Stimulated activated CD8-positive, alpha-beta memory T cell treated with anti-CD3 and anti-CD28 coated beads, Interleukin-15, amount 100 ng/mL, for 4 hours (primary cell): ENCODE results near the gene NR6A1.

ENCODE experiments used
- DNase-seq, 2 donors: peaks; one replicate each; pipeline ENCODE4 v3.0.0-alpha.2; 2020; ENCODE audit warnings: low read depth in 2 of 2

The NR6A1 gene

DNA sequence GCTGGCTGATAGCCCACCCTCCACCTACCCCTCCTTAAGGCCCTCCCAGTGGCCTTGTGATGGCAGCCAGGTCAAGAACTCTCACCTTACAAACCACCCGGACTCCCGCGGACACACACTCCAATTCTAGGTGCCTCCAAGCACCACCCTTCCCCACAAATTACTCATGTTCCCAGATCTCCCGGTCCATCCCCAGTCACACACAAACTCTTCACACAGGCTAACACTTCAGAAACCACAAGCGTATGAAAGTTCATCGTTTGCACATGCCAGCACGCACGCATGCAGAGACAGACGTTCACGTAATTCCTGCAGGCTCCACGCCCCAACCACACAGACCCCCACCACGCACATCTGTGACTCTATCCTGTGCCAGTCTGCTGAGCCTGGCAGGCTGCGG lies 281.9 kb downstream of the NR6A1 start:
- DNase-seq = no peak

- DNase-seq = no peak
Observed at GRCh38 chr9:124488641-124489210, 282.4 kb downstream of the NR6A1 start.

GRCh38 chr9:124487260-124488182 lies 283.6 kb downstream of the NR6A1 start:
- no peak for DNase-seq

- DNase-seq = no peak
Observed at GRCh38 chr9:124486778-124487259, 284.3 kb downstream of the NR6A1 start.

DNA sequence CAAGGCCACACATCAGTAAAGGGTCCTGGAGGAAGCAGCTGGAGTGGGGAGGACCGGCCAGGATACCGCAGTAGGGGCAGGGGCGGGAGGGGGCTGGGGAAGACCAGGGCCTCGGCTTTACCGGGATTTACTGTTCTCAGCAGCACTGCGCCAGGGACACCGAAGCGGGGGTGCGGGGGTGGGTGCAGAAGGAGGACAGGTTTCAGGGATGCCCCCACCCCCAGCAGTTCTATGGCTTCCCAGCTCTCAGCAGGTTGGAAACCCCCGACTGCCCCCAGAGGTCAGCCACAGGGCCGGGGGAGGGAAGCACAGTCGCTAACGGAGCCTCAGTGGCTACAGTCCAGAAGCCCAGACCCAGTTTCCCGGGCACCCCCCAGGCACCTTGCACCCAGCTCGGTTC lies 285.2 kb downstream of the NR6A1 start:
- DNase-seq = no peak

- no peak for DNase-seq
Observed at GRCh38 chr9:124485201-124485600, 285.9 kb downstream of the NR6A1 start.

- DNase-seq = no peak
Observed at GRCh38 chr9:124483481-124483880, 287.6 kb downstream of the NR6A1 start.

- no peak for DNase-seq
Observed at GRCh38 chr9:124482431-124483031, 288.6 kb downstream of the NR6A1 start.

DNA sequence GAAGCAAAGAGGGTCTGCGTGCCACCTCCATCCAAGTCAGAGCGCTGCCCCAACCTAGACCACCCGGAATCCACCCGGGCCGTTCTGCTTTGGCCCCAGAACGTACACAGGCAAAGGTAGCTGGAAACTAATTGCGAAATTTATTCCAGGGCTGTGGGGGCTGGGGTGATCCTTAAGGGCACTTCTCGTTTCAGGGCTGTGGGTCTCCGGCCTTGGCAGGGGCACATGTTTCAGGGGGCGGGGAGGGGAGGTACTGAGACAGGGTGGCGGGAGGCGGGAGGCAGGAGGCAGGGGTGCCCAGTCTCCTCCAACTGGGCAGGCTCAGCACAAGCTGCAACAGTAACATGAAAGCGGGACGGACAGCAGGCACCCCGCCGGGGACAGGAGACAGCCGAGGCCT lies 290.0 kb downstream of the NR6A1 start:
- DNase-seq = no peak

- no peak for DNase-seq
Observed at GRCh38 chr9:124480621-124480981, 290.5 kb downstream of the NR6A1 start.

- no peak for DNase-seq
Observed at GRCh38 chr9:124479947-124480620, 291.0 kb downstream of the NR6A1 start.

DNA sequence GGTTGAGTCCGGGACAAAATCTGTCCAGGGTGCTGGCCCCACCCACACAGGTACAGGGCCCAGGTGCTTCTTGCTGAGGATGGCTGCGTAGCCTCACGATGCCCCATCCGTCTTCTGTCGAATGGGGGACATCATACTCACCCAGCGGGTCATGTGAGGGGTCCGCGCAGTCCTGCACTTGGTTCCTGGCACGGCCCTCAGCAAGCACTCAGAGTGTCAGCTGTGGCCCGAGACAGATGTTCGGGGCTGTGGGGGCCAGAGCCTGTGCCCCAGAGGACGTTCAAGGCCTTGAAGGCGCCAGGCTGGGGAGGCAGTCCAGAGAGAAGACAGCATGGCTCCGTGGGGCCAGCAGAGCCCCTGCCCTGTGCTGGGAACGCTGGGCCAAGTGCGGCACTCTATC lies 291.7 kb downstream of the NR6A1 start:
- DNase-seq = no peak

GRCh38 chr9:124478354-124478753 lies 292.8 kb downstream of the NR6A1 start:
- DNase-seq = no peak

- DNase-seq = no peak
Observed at GRCh38 chr9:124477648-124478285, 293.3 kb downstream of the NR6A1 start.

- DNase-seq = no peak
Observed at GRCh38 chr9:124477211-124477647, 293.9 kb downstream of the NR6A1 start.

GRCh38 chr9:124475868-124476690 lies 295.0 kb downstream of the NR6A1 start:
- DNase-seq = no peak

DNA sequence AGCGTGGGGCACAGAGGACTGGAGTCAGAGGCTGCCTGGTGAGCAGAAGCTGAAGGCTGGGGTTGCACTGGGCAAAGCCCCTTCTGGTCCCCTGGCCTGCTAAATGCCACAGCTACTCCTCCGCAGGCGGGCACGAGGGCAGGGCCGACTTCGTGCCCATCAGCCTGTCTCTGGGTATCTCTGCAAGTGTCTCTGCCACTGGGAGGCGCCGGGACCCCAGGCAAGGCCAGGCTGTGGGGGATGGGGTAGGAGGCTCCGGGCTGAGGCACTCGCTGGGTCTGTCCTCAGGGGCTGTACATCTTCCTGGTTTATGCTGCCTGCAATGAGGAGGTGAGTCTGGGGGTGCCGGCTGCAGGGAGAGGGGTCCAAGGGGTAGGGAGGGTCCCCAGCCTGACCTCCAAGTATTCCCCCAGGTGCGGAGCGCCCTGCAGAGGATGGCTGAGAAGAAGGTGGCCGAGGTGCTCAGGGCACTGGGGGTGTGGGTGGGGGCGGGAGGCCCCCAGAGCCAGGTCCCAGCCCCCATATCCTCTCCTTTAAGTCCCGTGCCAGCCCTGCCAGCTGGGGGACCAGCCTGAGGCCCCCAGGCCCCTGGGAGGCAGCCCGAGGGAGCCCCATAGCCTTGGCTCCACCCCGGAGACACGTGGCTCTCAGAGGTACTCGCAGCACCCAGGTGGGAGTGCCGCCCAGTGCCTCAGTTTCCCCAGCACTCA lies 295.8 kb downstream of the NR6A1 start:
- no peak for DNase-seq

DNA sequence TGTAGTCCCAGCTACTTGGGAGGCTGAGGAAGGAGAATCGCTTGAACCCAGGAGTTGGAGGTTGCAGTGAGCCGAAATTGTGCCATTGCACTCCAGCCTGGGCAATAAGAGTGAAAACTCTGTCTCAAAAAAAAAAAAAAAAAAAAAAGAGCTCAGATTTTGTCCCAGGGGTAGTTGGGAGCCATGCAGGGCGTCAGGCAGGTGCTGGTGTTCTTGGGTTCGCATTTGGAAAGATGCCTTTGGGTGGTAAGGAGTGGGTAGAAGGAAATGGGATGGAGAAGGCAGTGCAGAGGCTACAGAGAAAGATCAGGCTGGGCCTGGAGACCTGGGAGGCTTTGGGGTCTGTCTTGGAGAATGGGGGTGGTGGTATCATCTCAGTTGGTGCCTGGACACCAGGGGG lies 297.0 kb downstream of the NR6A1 start:
- DNase-seq = no peak

DNA sequence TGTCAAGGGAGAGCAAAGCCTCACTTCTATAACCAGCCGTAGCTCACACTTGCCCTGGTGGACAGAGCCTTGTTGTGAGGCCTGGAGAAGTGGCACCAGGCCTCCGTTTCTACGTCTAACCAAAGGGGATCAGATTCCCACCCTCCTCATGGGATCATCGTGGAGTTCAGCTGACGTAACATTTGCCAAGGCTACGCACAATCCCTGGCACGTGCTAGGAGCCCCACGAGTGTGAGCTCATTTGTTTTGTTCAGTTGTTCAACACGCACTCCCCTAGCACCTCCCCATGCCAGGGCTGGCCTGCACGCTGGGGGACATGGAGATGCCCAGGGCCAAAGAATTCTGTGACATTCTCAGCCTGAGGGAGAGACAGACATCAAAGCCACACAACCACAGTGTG lies 297.8 kb downstream of the NR6A1 start:
- DNase-seq = no peak

DNA sequence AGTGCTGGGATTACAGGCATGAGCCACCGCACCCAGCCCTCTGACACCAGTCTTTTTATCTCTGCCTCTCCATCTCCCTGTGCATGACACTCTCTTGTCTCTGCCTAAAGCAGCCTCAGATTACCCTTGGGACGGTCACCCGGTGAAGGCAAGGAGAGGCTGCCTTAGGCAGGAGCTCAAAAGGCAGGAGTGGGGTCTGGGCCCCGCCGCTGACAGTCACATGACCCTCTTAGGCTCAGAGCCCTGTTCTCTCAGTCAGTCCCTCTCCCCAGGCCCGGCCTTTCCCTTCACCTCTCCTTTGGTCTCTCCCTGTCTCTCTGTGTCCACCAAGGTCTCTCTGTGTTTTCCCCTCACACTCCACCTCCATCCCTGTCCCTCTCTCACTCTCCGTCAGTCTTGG lies 298.3 kb downstream of the NR6A1 start:
- no peak for DNase-seq
